GM12892 (cell line): ENCODE measurements around the gene TMIGD2.

ENCODE experiments used
- DNase-seq: peaks from one replicate; pipeline ENCODE4 v3.0.0; 2011; ENCODE audit not compliant: insufficient read length
- FAIRE-seq: peaks from 2 replicates; lab custom pipeline; 2011; peaks lifted over from hg19 to GRCh38; lab: Jason Lieb, UNC
- POLR2A ChIP-seq: IDR thresholded peaks from 2 replicates; pipeline ENCODE4 v1.6.1; 2011; ENCODE audit warnings: low read depth, low read length, control low read depth
- POLR2AphosphoS5 ChIP-seq: IDR thresholded peaks from 2 replicates; pipeline ENCODE4 v1.6.1; 2011; ENCODE audit warnings: low read depth, low read length, control low read depth
- TAF1 ChIP-seq: IDR thresholded peaks from 2 replicates; pipeline ENCODE4 v1.6.1; 2011; ENCODE audit warnings: low read depth, mild to moderate bottlenecking, control low read depth, low read length, borderline replicate concordance

The TMIGD2 gene

DNA sequence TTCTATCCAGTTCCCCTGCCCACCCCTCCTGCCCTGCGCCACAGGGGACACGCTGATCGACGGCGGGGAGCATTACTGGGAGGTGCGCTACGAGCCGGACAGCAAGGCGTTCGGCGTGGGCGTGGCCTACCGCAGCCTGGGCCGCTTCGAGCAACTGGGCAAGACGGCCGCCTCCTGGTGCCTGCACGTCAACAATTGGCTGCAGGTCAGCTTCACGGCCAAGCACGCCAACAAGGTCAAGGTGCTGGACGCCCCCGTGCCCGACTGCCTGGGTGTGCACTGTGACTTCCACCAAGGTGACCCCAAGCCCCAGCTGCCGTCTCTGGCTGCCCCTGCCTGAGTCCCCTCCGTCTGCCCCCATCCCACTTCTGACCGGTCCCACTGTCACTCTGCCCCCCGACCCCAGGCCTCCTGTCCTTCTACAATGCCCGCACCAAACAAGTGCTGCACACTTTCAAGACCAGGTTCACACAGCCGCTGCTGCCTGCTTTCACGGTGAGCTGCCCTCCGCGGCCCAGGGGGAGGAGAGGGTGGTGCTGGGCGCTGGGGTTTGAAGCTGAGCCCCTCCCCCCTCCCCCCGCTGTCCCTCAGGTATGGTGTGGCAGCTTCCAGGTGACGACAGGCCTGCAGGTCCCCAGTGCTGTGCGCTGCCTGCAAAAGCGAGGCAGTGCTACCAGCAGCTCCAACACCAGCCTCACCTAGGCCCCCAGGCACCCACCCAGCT lies 20.9 kb upstream of the TMIGD2 start:
- FAIRE-seq (no peak), DNase-seq (no peak)
- TF ChIP-seq POLR2A (no peak), POLR2AphosphoS5 (no peak), TAF1 (no peak)

DNA sequence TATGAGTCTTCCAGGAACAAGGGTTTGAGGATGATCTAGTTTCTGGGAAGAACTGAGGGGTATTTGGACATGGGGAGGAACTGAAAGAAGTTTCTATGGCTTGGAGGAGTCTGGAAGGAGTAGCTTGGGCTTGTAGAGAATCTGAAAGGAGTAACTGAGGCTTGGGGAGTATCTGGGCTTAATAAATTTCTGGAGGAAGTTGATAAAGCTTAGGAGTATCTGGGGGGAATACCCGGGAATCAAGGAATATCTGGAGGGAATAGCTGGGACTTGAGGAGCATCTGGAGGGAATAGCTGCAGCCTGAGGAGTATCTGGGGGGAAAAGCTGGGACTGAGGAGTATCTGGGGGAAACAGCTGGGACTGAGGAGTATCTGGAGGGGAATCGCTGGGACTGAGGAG lies 18.2 kb upstream of the TMIGD2 start:
- FAIRE-seq (no peak), DNase-seq (no peak)
- TF ChIP-seq TAF1 (no peak), POLR2A (no peak), POLR2AphosphoS5 (no peak)

GRCh38 chr19:4319067-4319718 lies 17.0 kb upstream of the TMIGD2 start:
- DNase-seq (no peak), FAIRE-seq (no peak)
- no peak for TF ChIP-seq TAF1
- TF ChIP-seq POLR2AphosphoS5: no peak
- no peak for TF ChIP-seq POLR2A

GRCh38 chr19:4318460-4318859 lies 16.3 kb upstream of the TMIGD2 start:
- TF ChIP-seq POLR2A: no peak
- TF ChIP-seq TAF1: no peak
- TF ChIP-seq POLR2AphosphoS5: no peak
- DNase-seq (no peak), FAIRE-seq (no peak)

GRCh38 chr19:4316956-4317355 lies 14.8 kb upstream of the TMIGD2 start:
- DNase-seq (no peak), FAIRE-seq (no peak)
- TF ChIP-seq POLR2AphosphoS5 (no peak), POLR2A (no peak), TAF1 (no peak)

GRCh38 chr19:4313847-4314490 lies 11.8 kb upstream of the TMIGD2 start:
- DNase-seq (no peak), FAIRE-seq (no peak)
- TF ChIP-seq POLR2AphosphoS5 (no peak), TAF1 (no peak), POLR2A (no peak)

DNA sequence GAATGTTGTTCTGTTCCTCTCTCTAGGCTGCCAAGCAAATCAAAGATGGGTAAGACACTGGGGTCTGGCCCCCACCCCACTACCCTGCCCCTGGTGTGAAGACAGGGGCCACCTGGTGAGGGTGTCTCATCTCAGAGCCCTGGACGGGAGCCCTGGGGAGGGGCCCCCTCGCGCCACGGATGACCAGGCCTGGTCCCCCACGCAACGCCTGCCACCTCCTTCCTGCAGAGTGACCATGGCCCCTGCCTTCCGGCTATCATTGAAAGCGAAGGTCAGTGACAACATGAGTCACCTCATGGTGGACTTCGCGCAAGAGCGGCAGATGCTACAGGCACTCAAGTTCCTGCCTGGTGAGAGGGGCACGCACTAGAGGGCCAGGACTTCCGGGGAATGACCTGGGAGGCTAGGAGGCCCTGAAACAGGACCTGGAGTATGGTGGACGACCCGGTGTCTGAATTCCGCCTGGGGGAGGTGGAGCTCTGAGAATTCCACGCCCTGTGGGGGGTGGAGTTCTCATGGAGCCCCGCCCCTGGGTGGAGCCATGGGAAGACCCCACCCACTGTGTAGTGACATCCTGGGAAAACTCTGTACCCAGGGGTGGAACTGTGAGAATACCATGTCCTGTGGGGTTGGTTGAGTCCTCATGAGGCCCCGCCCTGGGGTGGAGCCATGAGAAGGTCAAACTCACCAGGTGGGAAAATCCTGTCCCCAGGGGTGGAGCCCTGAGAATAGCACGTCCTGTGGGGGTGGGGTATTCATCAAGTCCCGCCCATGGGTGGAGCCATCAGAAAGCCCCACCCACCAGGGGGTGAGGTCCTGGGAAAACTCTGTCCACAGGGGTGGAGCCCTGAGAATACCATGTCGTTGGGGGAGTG lies 8.3 kb upstream of the TMIGD2 start:
- DNase-seq (no peak), FAIRE-seq (no peak)
- TF ChIP-seq POLR2A: no peak

DNA sequence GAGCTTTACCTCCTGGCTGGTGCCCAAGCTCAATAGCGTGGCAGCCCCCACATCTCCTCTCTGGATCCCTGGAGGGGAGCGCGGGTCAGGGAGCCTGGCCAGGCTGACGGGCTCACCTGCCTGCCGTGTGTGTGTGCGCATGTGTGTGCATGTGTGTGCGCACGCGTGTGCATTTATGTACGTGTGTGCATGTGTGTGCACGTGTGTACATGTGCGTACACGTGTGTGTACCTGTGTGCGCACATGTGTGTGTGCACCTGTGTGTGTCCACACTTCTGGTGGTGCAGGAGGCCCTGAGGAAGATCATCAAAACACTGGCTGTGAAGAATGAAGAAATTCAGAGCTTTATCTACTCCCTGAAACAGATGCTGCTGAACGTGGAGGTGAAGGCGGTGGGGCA lies 3.5 kb upstream of the TMIGD2 start:
- TF ChIP-seq POLR2AphosphoS5 (no peak), POLR2A (no peak), TAF1 (no peak)
- FAIRE-seq (no peak), DNase-seq (no peak)

GRCh38 chr19:4305257-4305612 lies 3.0 kb upstream of the TMIGD2 start:
- FAIRE-seq (no peak), DNase-seq (no peak)
- TF ChIP-seq POLR2AphosphoS5 (no peak), POLR2A (no peak), TAF1 (no peak)

- TF ChIP-seq POLR2AphosphoS5 (no peak), TAF1 (no peak), POLR2A (no peak)
- DNase-seq (peak; percentile 97), FAIRE-seq (peak; percentile 50)
Observed at GRCh38 chr19:4304538-4305256, 2.5 kb upstream of the TMIGD2 start, which contains the start of gene FSD1. Gene FSD1, plus strand, starts transcription at chr19:4304598. Its CDS starts 149 bp downstream, at chr19:4304747.
